Renal cortical epithelial cell (primary cell): Measurements from ENCODE around the gene TOMM22. TPM values are rescaled to one million over a fixed set of nuclear protein-coding genes. Genes with fewer than 3 reads are reported as not detected.

Experiments
- DNase-seq: peaks from one replicate; pipeline ENCODE4 v3.0.0-alpha.2; 2011; ENCODE audit warnings: low read depth
- total RNA-seq: library from RNA; depleted of rRNA; stranded (reverse); fragments of >200 nt; gene quantifications from 2 replicates; pipeline ENCODE4 v1.2.3, GENCODE V29; 2014

TOMM22 gene
- total RNA-seq, 1 donor from 2014 or later: 34.1 TPM

DNA sequence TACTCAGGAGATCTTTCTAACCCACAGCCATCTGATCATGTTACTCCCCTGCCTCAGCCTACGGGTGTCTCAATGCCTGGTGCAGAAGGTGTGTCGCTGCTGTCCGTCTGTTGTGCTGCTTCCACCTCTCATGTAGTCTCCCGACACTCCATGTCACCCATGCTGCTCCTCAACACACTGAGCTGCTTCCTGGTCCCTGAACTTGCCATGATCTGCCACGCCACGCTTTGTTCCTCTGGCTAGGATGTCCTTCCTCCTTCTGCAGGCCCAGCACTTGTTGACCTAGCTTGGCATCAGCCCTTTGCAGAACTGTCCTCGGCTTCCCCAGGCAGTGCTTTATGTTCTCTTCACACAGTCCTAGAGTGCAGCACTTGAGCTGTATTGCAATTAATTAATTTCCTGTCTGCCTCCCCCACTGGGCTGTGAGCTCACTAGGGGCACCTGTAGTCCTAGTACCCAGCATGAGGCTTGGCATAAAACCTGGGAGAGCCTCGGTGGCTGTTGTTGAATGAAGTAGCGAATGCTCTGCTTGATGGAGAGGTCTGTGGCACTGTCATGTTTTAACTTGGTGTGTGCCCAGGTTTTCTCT lies 33.5 kb downstream of the TOMM22 start:
- no peak for DNase-seq

DNA sequence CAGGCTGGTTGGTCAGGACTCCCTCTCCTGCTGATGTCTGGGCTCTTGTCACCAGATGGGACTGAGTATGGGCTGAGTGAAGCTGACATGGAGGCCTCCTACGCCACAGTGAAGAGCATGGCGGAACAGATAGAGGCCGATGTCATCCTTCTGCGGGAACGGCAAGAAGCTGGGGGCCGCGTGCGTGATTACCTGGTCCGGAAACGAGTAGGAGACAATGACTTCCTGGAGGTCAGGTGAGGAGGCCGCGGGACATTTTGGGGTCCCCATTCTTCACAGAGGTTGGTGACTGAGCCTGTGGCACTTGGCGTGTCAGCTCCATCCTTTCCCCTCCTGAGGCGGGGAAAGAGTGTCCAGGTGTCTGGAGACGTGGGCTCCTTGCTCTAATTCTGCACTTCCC lies 34.1 kb downstream of the TOMM22 start:
- DNase-seq: no peak

DNA sequence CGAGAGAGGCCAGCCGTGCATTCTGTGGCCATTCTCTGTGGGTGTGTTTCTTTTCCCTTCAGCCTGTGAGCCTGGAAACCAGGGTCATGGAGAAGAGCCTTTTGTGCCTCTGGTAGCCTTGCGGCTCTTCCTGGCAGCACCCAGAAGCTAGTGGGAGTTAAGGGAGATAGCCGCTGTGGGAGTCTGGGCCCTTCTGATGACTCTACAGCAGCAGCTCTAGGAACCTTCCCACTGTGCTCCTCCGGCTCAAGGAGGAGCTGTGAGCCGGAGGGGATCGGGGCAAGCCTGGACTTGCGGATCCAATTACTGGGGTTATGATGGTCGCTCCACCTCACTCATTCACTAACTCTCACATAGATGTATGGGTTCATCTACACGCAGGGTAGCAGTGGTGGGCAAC lies 34.5 kb downstream of the TOMM22 start:
- DNase-seq: no peak

DNA sequence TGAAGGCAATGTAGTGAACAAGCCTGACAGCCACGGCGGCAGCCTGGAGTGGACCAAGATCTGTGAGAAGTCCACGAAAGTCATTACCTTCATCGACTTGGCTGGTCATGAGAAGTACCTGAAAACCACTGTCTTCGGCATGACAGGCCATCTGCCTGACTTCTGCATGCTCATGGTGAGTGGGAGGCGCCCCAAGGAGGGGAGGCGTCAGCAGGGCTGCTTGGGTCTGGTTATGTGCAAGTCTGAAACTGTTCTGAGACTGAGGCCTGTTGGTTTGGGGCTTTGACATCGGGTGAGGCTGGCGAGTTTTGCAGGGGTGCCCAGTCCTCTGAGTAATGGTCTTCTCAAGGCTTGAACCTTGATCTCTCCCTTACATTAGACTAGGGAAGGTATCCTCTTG lies 35.1 kb downstream of the TOMM22 start:
- no peak for DNase-seq

DNA sequence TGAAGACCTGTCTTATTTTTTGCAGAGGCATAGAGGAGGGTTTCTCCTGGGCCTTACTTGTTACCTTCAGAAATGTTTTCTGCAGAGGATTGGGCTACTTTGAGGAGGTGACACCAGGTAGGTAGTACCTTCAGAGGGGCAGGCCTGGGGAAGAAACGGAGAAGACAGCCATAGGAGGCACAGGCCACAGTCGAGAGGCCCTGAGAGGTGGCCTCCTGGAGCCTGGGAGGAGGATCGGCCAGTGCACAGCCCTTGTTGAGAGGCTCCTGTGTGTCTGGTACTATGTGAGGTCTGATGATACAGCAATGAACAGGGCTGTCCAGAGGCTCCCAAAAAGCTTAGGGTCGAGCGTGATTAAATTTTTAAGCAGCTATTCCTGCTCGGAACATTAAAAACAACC lies 35.5 kb downstream of the TOMM22 start:
- DNase-seq: no peak

DNA sequence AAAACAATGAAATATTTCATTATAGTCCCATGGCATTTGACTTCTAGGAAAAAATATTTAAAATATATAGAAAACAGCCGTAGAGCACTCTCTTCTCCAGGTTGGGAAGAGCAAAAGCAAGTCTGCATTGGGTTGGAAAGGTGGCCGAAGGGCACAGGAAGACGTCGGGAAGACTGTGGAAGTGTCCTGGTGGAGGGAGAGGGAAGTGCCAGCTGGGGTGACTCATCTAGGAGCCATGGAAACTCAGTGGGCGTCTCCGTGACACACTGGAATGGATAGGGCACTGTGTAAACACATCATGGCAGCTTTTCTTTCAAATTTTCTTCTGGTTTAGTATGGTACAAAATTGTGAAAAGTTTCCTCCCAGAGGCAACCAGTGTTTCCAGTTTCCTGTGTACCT lies 36.7 kb downstream of the TOMM22 start:
- DNase-seq: peak; percentile 86

DNA sequence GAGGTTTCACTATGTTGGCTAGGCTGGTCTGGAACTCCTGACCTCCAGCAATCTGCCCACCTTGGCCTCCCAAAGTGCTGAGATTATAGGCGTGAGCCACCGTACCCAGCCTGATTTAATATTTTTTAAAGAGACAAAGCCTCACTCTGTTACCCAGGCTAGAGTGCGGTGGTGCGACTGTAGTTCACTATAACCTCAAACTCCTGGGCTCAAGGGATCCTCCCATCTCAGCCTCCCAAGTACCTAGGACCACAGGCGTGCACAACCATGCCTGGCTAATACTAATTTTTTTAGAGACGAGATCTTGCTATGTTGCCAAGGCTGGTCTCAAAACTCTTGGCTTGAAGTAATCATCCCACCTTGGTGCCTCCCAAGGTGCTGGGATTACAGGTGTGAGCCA lies 37.4 kb downstream of the TOMM22 start:
- no peak for DNase-seq

DNA sequence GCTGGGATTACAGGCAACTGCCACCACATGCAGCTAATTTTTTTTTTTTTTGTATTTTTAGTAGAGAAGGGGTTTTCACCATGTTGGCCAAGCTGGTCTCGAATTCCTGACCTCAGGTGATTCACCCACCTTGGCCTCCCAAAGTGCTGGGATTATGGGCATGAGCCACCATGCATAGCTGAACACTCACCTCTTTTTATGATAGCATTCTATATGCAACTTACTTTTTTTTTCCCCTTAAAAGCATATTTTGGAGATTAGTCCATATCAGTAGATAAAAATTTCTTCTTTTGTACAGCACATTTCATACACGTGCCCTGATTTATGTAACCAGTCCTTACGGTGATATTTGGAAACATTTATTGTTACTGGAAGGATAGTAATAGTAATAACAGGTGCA lies 38.6 kb downstream of the TOMM22 start:
- no peak for DNase-seq

DNA sequence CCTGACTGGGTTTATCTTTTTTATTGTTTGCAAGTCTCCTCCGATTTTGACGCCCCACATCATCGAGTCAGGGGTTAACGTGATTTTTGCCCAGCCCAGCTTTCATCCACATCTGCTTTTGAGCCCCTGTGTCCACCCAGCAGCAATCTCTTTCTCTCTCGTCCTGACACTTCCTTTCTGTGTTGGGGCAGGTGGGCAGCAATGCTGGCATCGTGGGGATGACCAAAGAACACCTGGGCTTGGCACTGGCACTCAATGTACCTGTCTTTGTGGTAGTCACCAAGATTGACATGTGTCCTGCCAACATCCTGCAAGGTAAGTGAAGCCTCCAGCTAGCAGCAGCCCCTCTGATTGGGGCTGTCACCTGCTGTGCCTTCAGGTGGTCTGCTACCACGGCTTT lies 39.8 kb downstream of the TOMM22 start:
- DNase-seq: no peak

DNA sequence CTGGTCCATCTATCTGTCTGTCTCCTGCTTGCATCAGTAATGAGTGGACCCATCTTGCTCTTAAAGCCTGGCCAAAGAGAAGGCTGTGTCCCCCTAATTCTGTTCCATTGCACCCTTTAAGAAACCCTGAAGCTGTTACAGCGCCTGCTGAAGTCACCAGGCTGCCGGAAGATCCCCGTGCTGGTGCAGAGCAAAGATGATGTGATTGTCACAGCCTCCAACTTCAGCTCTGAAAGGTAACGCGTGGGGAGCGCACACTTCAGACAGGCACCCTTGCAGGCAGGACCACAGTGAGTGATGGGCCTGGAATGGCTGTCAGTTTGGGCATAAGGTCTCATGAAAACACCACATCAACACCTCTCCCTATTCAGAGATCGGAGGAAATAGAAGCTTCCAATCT lies 42.4 kb downstream of the TOMM22 start:
- no peak for DNase-seq

DNA sequence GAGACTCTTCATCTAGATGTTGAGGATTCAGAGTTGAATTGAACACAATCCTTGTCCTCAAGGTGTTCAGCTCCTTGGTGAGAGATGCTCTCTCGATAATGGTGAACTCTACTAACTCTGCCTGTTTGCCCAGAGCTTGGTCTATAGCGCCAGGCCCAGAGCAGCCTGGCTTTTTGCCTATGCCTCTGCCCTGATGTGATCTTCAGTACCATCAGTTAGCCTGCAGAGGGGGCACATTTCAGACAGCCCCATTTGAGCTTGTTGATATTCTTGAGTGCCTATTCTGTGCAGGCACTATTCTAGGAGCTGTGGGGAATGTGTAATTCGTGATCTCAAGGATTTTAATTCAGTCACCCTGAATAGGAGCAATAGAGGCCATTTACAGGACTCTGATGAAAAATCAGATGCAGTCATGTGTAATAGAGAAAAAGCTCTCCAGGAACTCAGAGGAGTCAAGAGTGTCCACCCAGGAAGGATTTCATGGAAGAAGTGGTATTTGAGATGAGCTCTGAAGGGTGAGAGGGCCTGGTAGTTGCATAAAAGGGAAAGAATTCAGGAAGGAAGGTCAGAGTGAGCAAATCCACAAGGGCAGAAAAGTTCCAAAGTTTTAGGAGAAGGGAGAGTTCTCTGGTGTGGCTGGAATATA lies 43.3 kb downstream of the TOMM22 start:
- DNase-seq: no peak

DNA sequence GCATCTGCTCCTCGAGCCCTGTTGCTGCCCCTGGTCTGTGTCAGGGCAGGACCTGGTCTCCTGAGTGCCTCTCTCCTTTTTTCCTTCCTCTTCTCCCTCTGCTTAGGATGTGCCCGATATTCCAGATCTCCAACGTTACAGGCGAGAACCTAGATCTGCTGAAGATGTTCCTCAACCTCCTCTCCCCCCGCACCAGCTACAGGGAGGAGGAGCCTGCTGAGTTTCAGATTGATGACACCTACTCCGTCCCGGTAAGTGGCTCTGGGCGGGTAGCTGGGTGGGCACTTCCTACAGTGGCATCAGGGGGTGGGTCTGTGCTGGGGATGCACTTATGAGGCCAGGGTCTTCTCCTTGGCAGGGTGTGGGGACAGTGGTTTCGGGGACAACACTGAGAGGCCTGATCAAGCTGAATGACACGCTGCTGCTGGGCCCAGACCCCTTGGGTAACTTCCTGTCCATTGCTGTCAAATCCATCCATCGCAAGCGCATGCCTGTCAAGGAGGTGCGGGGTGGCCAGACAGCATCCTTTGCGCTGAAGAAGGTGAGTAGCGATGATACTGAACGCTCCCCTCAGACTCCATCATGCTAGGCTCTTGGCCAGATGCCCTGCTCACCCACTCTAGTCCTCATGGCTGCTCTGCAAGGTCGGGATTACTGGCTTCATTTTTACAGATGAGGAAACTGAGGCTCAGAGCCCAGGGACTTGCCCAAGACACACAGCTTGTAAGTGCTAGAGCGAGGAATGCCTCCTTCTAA lies 44.3 kb downstream of the TOMM22 start:
- DNase-seq: no peak

DNA sequence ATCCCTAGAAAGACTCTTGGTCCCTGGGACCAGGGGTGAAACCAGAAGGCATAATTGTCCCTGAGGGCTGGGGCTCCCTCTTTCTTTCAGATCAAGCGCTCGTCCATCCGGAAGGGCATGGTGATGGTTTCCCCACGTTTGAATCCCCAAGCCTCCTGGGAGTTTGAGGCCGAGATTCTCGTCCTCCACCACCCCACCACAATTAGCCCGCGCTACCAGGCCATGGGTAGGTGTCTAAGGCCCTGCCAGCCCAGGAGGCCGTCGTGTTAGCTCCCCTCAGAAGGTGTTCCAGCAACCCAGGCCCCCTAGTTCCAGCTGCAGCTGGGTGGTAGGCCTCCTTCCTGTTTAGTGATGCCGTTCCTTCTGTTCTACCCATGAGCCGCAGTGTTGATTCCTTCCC lies 45.4 kb downstream of the TOMM22 start:
- DNase-seq: no peak

DNA sequence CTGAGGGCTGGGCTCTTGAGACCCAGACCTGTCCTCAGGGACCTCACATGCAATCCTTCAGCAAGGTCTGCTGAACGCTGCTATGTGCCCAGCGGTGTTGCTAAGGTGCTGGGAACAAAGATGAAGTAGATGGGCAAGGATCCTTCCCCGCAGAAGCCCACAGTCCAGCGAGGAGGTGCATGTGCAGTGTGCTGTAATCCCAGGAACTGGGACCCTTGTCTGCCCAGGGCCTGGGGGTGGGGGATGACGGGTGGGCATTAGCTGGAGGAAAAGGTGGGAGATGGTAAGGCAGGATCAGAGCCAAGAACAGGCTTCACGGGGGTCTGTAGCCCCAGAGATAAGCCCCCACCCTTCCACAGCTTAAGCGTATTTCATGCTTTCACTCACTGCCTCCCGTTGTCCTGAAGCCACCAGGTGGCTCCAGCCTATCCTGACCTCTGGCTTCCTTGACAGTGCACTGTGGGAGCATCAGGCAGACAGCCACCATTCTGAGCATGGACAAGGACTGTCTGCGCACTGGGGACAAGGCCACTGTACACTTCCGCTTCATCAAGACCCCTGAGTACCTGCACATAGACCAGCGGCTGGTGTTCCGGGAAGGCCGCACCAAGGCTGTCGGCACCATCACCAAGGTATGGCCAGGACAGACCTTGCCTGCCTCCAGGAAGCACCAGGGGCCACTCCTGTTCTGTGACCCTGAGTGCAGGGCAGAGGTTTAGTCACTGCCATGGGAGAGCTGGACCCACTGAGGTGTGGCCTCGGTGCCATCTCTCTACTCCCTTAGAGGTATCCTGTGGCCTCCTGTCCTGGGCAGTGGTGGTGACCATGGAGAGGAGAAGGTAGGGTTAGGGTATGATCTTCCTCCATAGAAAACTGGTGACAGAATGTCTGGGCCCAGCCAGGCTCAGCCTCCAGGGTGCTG lies 46.0 kb downstream of the TOMM22 start:
- DNase-seq: no peak

DNA sequence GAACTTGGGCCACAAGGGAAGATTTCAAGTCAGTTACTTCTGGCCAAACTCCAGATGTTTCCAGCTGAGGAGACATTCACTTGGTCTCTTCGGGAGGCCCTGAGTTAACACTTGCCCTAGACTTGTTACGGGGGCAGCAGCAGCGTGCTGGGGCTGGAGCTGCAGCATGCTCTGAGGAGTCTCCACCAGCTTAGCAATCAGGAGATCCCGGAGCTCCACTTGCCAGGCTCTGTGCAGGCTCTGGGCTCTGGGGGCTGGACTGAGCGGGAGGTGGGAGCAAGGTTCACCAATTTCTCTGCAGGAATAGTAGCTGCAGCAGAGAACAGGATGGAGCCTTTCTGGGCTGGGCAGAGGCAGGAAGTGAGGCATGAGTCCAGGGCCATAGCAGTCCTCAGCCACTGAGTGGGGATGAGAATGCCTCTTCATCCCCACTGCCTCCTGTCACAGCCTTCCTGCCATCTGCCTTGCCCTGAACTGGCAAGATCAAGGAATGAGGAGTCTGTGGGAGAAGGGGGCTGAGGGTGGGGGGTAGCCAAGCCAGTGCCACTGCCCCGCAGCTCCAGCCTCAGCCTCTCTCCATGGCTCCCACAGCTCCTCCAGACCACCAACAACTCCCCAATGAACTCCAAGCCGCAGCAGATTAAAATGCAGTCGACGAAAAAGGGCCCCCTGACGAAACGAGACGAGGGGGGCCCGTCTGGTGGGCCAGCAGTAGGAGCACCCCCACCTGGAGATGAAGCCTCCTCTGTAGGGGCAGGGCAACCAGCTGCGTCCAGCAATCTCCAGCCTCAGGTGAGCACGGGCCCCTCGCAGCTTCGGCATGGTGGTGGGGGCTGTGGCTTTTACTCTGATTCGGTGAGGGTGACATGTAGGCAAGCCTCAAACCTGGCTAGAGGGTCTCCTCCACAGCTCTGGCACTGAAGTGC lies 47.4 kb downstream of the TOMM22 start:
- no peak for DNase-seq

DNA sequence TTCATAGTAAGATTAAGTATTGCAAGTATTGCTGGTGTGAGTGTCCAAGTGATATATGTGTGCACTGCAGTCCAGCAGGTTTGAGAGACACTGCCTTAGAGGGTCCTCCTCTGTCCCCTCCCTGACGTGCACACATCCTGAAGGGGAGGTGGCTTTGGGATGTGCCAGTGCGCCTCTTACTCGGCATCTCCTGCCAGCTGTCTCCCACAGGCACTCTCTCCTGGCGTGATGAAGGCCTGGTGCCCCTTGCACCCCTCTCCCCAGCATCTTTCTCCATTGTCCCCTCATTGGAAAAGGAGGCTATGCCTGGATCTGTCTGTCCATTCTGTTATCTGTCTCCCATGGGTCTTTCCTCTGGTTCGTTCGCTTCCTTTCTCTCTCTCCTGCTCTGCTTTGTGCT lies 48.2 kb downstream of the TOMM22 start:
- no peak for DNase-seq

DNA sequence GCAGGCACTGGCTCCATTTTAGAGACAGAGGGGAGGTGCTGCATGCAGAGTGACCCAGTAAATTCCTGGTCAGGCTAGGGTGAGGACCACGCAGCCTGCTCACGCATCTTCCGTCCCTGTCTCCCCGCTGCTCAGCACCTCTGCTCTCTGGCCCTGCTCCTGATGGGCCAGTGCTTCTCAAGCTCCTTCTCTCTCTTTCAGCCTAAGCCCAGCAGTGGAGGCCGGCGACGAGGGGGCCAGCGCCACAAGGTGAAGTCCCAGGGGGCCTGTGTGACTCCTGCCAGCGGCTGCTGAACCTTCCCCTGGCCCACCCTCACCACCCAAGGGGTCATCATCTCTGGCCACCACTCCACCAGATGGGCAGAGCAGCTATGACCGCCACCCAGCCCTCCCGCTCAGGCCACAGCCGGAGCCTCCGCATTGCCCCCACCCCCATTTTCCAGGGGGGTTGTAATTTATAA lies 48.7 kb downstream of the TOMM22 start:
- no peak for DNase-seq

DNA sequence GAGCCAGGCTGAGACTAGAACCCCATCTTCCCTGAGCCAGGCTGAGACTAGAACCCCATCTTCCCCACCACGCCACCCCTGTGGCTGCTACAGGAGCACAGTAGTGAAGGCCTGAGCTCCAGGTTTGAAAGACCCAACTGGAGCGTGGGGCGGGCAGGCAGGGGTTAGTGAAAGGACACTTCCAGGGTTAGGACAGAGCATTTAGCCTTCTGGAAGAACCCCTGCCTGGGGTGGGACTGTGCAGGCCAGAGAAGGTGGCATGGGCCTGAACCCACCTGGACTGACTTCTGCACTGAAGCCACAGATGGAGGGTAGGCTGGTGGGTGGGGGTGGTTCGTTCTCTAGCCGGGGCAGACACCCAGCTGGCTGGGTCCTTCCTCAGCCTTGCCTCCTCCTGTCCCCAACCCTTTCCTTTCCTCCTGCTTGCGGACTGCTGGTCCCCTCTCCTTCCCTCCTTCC lies 50.0 kb downstream of the TOMM22 start:
- DNase-seq: no peak

DNA sequence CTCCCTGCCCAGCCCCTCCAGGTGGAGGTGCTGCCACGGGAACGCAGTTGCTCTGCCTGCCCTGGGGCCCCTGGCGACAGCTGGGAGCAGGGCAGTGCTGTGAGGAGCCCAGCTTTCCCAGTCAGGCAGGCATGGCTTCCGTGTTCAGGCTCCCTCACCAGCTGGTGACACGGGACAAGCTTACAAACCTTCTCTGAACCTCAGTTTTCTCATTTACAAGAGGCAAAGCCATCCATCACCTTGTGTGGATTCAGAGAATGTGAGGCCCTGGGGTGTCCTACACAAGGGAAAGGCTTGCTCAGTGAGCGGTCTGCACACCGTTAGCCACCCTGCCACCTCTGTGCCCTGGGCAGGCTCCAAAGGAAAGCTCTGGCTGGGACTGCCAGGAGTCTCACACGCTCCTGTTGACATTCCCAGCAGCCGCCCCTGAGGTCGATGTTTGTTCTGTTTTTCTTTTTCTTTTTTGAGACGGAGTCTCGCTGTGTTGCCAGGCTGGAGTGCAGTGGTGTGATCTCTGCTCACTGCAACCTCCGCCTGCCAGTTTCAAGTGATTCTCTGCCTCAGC lies 50.6 kb downstream of the TOMM22 start:
- no peak for DNase-seq

DNA sequence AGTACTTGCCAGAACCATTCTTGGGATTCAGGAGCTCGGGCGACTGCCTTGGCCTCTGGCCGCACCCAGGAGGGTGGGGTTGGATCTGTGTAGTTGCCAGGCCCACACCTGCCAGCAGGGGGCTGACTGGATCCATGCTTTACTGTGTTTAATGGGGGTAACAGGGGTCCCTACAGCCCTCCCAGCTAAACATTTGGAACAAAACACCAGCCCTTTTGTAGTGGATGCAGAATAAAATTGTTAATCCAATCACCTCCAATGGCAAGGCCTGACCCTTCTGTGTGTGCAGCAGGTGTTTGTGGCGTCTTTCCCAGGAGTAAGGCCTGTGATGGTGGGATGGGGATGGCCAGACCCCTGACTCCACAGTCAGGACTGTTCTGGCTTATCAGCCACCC lies 51.6 kb downstream of the TOMM22 start:
- no peak for DNase-seq
